ENCODE results near the gene GMPPB. TPM values are rescaled to one million over a fixed set of nuclear protein-coding genes. Genes with fewer than 3 reads are reported as not detected.

GMPPB gene
- total and polyA plus RNA-seq, 2 of the 8 experiments (the other 6 are each of a cell fraction or from before 2014, with no cell fraction given), result 20.9 to 23.9 TPM

- TF ChIP-seq ATF3 (IDR thresholded peaks at IDR 0.05; ENCODE audit: insufficient read depth, low read depth, low read length), result peak; percentile 71
- no peak for TF ChIP-seq JUND (IDR thresholded peaks at IDR 0.05; ENCODE audit: low read length)
- TF ChIP-seq SP1 (IDR thresholded peaks at IDR 0.05; ENCODE audit: low read depth, low read length), result peak; percentile 18; the same call in 1 of the 2 replicates
- TF ChIP-seq RAD21 (IDR thresholded peaks at IDR 0.05 in 1 of 2, conservative IDR thresholded peaks at IDR 0.05 in 1 of 2; ENCODE audit: low read depth in 2 of 2, low read length in 2 of 2), result no peak
- no peak for TF ChIP-seq SUZ12 (IDR thresholded peaks at IDR 0.05; ENCODE audit: low read length)
- TF ChIP-seq CREB1 (IDR thresholded peaks at IDR 0.05), result peak; percentile 98
- TF ChIP-seq GABPA (IDR thresholded peaks at IDR 0.05; ENCODE audit: borderline replicate concordance, insufficient read depth, low read length), result no peak
- no peak for TF ChIP-seq EZH2 (IDR thresholded peaks at IDR 0.05; ENCODE audit: low read depth, low read length, severe bottlenecking)
- TF ChIP-seq PHF8 (conservative IDR thresholded peaks at IDR 0.05; ENCODE audit: low read depth, low read length), result peak; percentile 76
- TF ChIP-seq SP4 (IDR thresholded peaks at IDR 0.05; ENCODE audit: low read length), result 0 out of 2 replicates have a peak, but pooled peaks have one; percentile 75
- peak; percentile 1; the same call in 1 of the 2 replicates for TF ChIP-seq RBBP5 (IDR thresholded peaks at IDR 0.05; ENCODE audit: borderline replicate concordance, low read depth, low read length)
- no peak for TF ChIP-seq KDM1A (IDR thresholded peaks at IDR 0.05; ENCODE audit: borderline replicate concordance, low read length)
- TF ChIP-seq CHD1 (IDR thresholded peaks at IDR 0.05; ENCODE audit: low read depth, low read length), result no peak
- TF ChIP-seq JUN (IDR thresholded peaks at IDR 0.05; ENCODE audit: low read depth, low read length), result no peak
- TF ChIP-seq SIX5 (IDR thresholded peaks at IDR 0.05; ENCODE audit: low read depth, low read length), result no peak
- TF ChIP-seq KDM4A (IDR thresholded peaks at IDR 0.05; ENCODE audit: low read depth, low read length, severe bottlenecking), result peak; percentile 88
- TF ChIP-seq ATF2 (IDR thresholded peaks at IDR 0.05; ENCODE audit: low read length), result no peak
- TF ChIP-seq POLR2A (IDR thresholded peaks at IDR 0.05; ENCODE audit: control extremely low read depth in 1 of 2, low read depth in 2 of 2, low read length in 2 of 2), result peak in 1 of 2 experiments; percentile 66; a peak in 1 of 3 replicates
- no peak for TF ChIP-seq MAFK (IDR thresholded peaks at IDR 0.05; ENCODE audit: low read depth, low read length)
- peak; percentile 89 for TF ChIP-seq KDM5A (IDR thresholded peaks at IDR 0.05; ENCODE audit: low read length)
- TF ChIP-seq, protein P1, sequence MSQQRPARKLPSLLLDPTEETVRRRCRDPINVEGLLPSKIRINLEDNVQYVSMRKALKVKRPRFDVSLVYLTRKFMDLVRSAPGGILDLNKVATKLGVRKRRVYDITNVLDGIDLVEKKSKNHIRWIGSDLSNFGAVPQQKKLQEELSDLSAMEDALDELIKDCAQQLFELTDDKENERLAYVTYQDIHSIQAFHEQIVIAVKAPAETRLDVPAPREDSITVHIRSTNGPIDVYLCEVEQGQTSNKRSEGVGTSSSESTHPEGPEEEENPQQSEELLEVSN (IDR thresholded peaks at IDR 0.05), result peak; percentile 53; the same call in 1 of the 2 replicates
These were observed at the start of gene GMPPB (continued) for GRCh38 chr3:49723628-49724551.

All from H1 (cell line).